Sigmoid colon (tissue), 7 donors: ENCODE results near the gene JPT2. TPM values are rescaled to one million over a fixed set of nuclear protein-coding genes. Genes with fewer than 3 reads are reported as not detected.

Experiments used
- DNase-seq: peaks from one replicate; pipeline ENCODE4 v3.0.0-alpha.2; 2019
- H3K27ac ChIP-seq, 4 donors: fragments of 200-600 bp; sonication (generic); one replicate each; pipeline ENCODE4 v1.5.1; 2016 to 2019; ENCODE audit warnings: mild to moderate bottlenecking in 1 of 4
- H3K27me3 ChIP-seq, 3 donors: fragments of 200-600 bp; sonication (generic); one replicate each; pipeline ENCODE4 v1.5.1; 2019; ENCODE audit warnings: mild to moderate bottlenecking in 1 of 3
- H3K36me3 ChIP-seq, 4 donors: fragments of 200-600 bp; sonication (generic); one replicate each; pipeline ENCODE4 v1.5.1; 2016 to 2019
- H3K4me1 ChIP-seq, 4 donors: fragments of 200-600 bp; sonication (generic); one replicate each; pipeline ENCODE4 v1.5.1; 2017 to 2019
- H3K4me3 ChIP-seq, 4 donors: fragments of 200-600 bp; sonication (generic); one replicate each; pipeline ENCODE4 v1.5.1; 2017 to 2019; ENCODE audit warnings: mild to moderate bottlenecking in 2 of 4, moderate library complexity in 1 of 4
- H3K9me3 ChIP-seq, 4 donors: fragments of 200-600 bp in 3 of 4; sonication (generic) in 3 of 4; one replicate each; pipeline versions ENCODE4 v1.5.1 to v1.6.1; 2013 to 2019
- CTCF ChIP-seq, 4 experiments: fragments of 450-650 bp in 3 of 4; fragments of 200-600 bp in 1 of 4; IDR thresholded peaks; one replicate each; pipeline ENCODE4 v1.5.1; 2016 to 2019; ENCODE audit warnings: antibody characterized with exemption in 4 of 4, mild to moderate bottlenecking in 3 of 4, moderate library complexity in 2 of 4
- EP300 ChIP-seq, 4 donors: sonication (generic); formaldehyde crosslinking; IDR thresholded peaks; one replicate each; pipeline ENCODE4 v1.6.1; 2017; ENCODE audit warnings: antibody characterized with exemption in 4 of 4
- POLR2A ChIP-seq, 2 donors: fragments of 450-650 bp; IDR thresholded peaks; one replicate each; pipeline ENCODE4 v1.6.1; 2016; ENCODE audit warnings: antibody characterized with exemption in 2 of 2, mild to moderate bottlenecking in 2 of 2, moderate library complexity in 2 of 2
- POLR2AphosphoS5 ChIP-seq, 4 donors: sonication (generic); formaldehyde crosslinking; IDR thresholded peaks; one replicate each; pipeline ENCODE4 v1.6.1; 2017; ENCODE audit warnings: antibody characterized with exemption in 4 of 4
- WGBS, 2 donors: extraction: QIAGEN DNeasy Blood & Tissue Kit; methylation state at CpG; one replicate each; pipeline ENCODE4 v1.1.7; 2013; 5-methylcytosine and 5-hydroxymethylcytosine counted together
- intact Hi-C: fragments of 100-400 bp; cut with DNase I; formaldehyde crosslinking; loops from one replicate; pipeline ENCODE4 v1.15.1; 2023
- polyA plus RNA-seq, 3 donors: library from polyadenylated mRNA; stranded (reverse); fragments of 200-250 nt; gene quantifications; one replicate each; pipeline ENCODE4 v1.2.3, GENCODE V29; 2013
- total RNA-seq, 4 donors: library from RNA; depleted of rRNA; stranded (reverse); fragments of >200 nt; gene quantifications; one replicate each; pipeline ENCODE4 v1.1.0, GENCODE V29; 2016
- donor health status: healthy with polysubstance abuse.
- donor health status: Bipolar disorder and iron deficiency.
- donor health status: healthy.

The JPT2 gene
- total and polyA plus RNA-seq, 7 donors = 12.4 to 53.7 (median 18.1) TPM

GRCh38 chr16:1706386-1707192, 28.5 kb downstream of the JPT2 start:
- H3K9me3 ChIP-seq = no peaks in the 10 kb centered on the region
- H3K4me1 ChIP-seq = peaks cover 0 to 43% (median 33%) of the 10 kb centered on the region in 4 donors
- peak overlapping the region; percentile 86 to 97 (median 94) for H3K27ac ChIP-seq
- no peak for TF ChIP-seq POLR2AphosphoS5 (IDR thresholded peaks at IDR 0.05)
- no peak for TF ChIP-seq EP300 (IDR thresholded peaks at IDR 0.05)
- TF ChIP-seq CTCF (IDR thresholded peaks at IDR 0.05) = no peak
- no peak for TF ChIP-seq POLR2A (IDR thresholded peaks at IDR 0.05)
- H3K36me3 ChIP-seq = peaks cover 0 to 10% (median 0%) of the 10 kb centered on the region in 4 donors
- peak overlapping the region; percentile 84 to 89 (median 87) for H3K4me3 ChIP-seq
- DNase-seq = no peak
- intact Hi-C loops = loop anchor here (1.0 to 5.0 kb wide), 4 partner anchors 28 to 289 kb away; partner anchors contain the start of genes CRAMP1, EME2, IFT140 and JPT2
- no peaks in the 10 kb centered on the region for H3K27me3 ChIP-seq
- WGBS, 2 donors = 1% methylated on average over 62 of the region's 62 CpGs

GRCh38 chr16:1707193-1707790, 29.2 kb downstream of the JPT2 start:
- H3K27ac ChIP-seq = peak overlapping the region; percentile 86 to 97 (median 94)
- H3K9me3 ChIP-seq = no peaks in the 10 kb centered on the region
- no peak for DNase-seq
- H3K36me3 ChIP-seq = peaks cover 0 to 5% (median 0%) of the 10 kb centered on the region in 4 donors
- 12 to 21% methylated on average over 16 of the region's 16 CpGs for WGBS, 2 donors
- H3K4me3 ChIP-seq = peak overlapping the region; percentile 84 to 89 (median 87)
- TF ChIP-seq POLR2A (IDR thresholded peaks at IDR 0.05) (no peak), POLR2AphosphoS5 (IDR thresholded peaks at IDR 0.05) (no peak), EP300 (IDR thresholded peaks at IDR 0.05) (no peak), CTCF (IDR thresholded peaks at IDR 0.05) (no peak)
- H3K4me1 ChIP-seq = peaks cover 0 to 43% (median 33%) of the 10 kb centered on the region in 4 donors
- H3K27me3 ChIP-seq = no peaks in the 10 kb centered on the region
- intact Hi-C loops = loop anchor here (1.0 to 5.0 kb wide), 4 partner anchors 29 to 290 kb away; partner anchors contain the start of genes CRAMP1, EME2, IFT140 and JPT2

GRCh38 chr16:1708083-1708767, 30.1 kb downstream of the JPT2 start:
- Histone ChIP-seq H3K27me3 (no peaks in the 10 kb centered on the region), H3K4me1 (peaks cover 0 to 47% (median 37%) of the 10 kb centered on the region in 4 donors), H3K36me3 (no peaks in the 10 kb centered on the region), H3K9me3 (no peaks in the 10 kb centered on the region), H3K27ac (peak overlapping the region in 3 of 4 donors; percentile 86 to 97 (median 91)), H3K4me3 (peak overlapping the region in 1 of 4 donors; percentile 88)
- intact Hi-C loops = loop anchor here (5.0 kb wide), 2 partner anchors 64 to 291 kb away; partner anchors contain the start of genes EME2, MRPS34 and NME3
- no peak for DNase-seq
- TF ChIP-seq POLR2AphosphoS5 (IDR thresholded peaks at IDR 0.05) = no peak
- TF ChIP-seq CTCF (IDR thresholded peaks at IDR 0.05) = no peak
- no peak for TF ChIP-seq EP300 (IDR thresholded peaks at IDR 0.05)
- no peak for TF ChIP-seq POLR2A (IDR thresholded peaks at IDR 0.05)
- 91 to 94% methylated on average over 18 of the region's 18 CpGs for WGBS, 2 donors

- Histone ChIP-seq H3K27me3 (no peaks in the 10 kb centered on the region), H3K27ac (no peak overlapping the region), H3K4me1 (peaks cover 0 to 52% (median 40%) of the 10 kb centered on the region in 4 donors), H3K9me3 (no peaks in the 10 kb centered on the region), H3K36me3 (no peaks in the 10 kb centered on the region), H3K4me3 (no peak overlapping the region)
- TF ChIP-seq CTCF (IDR thresholded peaks at IDR 0.05) (no peak), POLR2A (IDR thresholded peaks at IDR 0.05) (no peak), POLR2AphosphoS5 (IDR thresholded peaks at IDR 0.05) (no peak), EP300 (IDR thresholded peaks at IDR 0.05) (no peak)
- intact Hi-C loops = loop anchor here (5.0 kb wide), 2 partner anchors 64 to 291 kb away; partner anchors contain the start of genes EME2, MRPS34 and NME3
- no peak for DNase-seq
- 89 to 92% methylated on average over 13 of the region's 13 CpGs for WGBS, 2 donors
Measured at GRCh38 chr16:1708768-1709180, 30.7 kb downstream of the JPT2 start.
